GM18951 (cell line): ENCODE data around the gene RPTOR.

Experiments
- POLR2A ChIP-seq: IDR thresholded peaks from 4 replicates; pipeline ENCODE4 v1.6.1; 2011; ENCODE audit warnings: mild to moderate bottlenecking; ENCODE audit not compliant: insufficient read length, insufficient read depth; ENCODE audit errors: extremely low read depth
- in situ Hi-C: fragments of 300-500 bp; cut with MboI; formaldehyde crosslinking; loops from one replicate; pipeline ENCODE4 v1.12.0; 2022; ENCODE audit warnings: low sequenced_read_pairs, mixed read lengths, inconsistent platforms; ENCODE audit not compliant: unreplicated experiment

Gene RPTOR

DNA sequence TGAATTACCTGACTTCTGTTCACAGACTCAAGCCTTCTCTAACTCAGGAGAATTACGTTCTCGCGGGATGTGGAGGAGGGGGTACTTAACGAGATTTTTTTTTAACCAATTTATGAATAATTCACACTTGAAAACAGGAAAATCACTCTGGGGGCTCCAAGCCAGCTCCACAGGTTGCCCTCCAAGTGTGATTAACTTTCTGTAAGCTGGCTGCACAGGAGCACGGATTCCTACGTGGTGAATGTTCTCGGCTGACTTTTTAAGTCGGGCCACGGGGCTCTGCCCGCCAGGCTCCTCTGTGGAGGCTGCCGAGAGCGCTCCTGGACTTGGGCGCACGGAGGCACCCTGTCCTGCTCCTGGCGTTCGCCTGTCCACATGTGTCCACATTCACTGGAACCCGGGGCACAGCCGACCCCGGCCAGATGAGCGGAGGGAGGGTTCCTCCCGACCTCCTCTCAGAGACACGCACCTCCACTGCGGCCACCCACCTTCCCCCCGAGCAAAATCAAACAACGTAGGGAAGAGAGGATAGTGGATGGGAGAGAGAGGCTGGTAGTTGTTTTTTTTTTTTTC lies 299.9 kb downstream of the RPTOR start:
- no peak for TF ChIP-seq POLR2A
- in situ Hi-C loops: no loop called here

DNA sequence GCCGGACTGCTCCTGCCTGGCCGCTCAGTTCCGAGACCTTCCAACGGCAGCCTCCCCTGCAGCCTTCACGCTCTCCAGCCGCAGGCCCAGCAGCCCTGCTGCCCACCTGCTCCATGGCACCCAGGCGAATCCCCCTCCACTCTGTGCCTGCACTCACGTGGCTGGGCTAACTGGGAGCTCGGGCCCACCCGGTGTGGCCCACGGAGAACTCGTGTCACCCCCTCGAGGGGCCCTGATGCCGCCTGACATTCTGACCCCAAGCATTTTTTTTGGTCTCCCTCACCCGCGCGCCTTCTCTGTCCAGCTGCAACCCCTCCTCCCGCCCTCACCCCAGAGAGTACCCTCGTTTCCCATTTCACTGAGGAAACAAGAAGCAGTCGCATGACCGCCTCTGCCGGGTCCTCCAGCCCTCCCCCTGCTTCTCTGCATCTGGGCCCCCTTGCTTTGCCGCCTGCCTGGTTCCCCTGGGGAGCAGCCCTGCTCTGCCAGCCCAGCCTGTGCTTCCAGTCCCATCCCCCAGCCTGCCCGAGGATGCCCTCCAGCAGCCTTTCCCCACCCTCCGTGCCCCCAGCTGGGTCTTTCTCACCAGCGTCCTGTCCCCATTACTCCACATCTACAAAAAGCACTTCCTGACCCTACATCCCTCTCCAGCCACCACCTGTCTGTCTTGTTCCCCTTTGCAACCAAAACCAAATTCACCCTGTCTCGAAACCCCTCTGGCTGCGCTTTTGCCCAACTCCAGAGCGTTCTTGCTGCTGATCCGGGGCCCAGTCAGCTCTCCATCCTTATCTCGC lies 300.6 kb downstream of the RPTOR start:
- no peak for TF ChIP-seq POLR2A
- in situ Hi-C loops: no loop called here

DNA sequence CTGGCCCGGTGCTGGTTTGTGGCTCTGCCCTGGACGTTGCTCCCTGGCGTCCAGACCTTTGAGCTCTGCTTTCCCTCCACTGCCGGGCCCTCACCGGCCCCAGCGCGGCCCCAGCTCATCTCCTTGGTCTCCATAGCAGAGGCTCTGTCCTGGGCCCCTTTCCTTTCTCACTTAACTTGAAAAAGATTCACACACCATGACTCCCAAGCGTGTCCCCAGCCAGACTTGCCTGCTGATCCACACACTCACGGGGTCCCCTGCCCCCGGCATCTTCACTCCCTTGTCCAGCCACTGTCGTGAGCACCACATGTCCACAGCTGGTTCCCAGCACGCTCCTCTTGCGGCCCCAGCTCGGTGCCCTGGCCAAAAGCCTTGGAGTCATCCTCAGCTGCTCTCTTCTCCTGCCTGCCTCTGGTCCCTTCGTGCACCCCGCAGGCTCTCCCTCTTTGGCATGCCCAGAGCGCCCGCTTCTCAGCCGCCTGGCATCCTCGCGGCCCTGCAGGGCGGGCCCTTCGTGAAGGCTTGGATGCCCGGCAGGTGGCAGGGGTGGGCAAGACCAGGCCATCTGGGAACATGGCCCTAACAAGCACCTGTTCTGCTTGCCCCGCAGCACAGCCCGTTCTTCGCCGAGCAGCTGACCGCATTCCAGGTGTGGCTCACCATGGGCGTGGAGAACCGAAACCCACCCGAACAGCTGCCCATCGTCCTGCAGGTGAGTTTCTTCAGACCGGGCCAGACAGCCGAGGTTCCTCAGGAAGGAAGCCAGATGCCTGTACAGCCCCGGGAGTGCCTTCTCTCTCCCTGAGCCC lies 301.4 kb downstream of the RPTOR start:
- TF ChIP-seq POLR2A: no peak
- in situ Hi-C loops: no loop called here

DNA sequence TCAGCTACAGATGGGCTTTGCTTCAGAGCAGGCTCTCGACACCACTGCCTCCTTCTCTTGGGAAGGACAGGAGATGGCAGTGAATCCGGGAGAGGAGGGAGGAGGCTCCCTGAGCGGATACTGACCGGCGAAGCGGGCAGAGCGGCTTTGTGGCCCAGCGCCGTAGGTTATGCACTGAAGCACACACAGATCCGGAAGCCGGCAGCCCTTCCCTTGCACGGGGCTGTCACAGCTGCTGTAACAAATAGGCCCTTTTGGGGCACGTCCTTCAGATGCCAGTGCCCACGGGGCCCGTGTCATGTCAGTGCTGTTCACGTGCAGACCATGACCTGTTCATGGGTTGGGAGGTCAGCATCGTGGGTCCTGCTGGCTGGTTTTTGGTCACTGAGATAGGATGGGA lies 302.3 kb downstream of the RPTOR start:
- in situ Hi-C loops: no loop called here
- no peak for TF ChIP-seq POLR2A

DNA sequence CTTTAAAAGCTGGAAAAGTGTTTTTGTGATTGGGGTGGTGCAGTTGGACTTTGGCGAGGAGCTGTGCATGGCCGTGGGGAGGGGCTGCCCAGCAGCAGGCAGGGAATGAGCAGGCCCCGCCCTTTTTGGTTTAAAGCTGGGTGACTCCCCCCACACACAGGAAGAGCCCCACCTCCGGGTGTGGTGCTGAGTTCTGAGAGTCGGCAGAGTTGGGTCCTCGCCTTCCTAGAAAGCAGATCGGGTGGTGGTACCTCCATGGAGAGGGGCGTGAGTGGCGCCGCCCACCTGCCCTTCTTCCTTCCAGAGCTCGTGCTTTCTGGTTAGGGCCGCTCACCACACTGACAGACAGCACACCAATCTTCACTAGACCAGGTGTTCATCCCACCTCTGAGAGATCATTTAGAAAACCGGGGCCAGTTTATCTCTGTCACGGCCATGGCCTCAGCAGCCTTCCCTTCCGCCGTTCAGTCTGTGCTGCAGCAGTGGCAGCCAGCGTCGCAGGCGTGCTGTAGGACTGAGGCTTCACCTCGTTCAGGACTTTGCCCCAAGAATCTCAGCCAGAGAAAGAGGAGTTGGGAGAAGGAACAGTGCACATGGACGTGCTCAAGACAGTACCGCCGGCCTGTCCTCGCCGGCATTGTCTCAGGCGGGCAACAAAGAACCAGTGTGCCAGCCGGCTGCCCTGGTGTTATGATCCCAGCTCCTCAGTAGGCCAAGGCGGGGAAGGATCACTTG lies 303.0 kb downstream of the RPTOR start:
- in situ Hi-C loops: no loop called here
- no peak for TF ChIP-seq POLR2A

DNA sequence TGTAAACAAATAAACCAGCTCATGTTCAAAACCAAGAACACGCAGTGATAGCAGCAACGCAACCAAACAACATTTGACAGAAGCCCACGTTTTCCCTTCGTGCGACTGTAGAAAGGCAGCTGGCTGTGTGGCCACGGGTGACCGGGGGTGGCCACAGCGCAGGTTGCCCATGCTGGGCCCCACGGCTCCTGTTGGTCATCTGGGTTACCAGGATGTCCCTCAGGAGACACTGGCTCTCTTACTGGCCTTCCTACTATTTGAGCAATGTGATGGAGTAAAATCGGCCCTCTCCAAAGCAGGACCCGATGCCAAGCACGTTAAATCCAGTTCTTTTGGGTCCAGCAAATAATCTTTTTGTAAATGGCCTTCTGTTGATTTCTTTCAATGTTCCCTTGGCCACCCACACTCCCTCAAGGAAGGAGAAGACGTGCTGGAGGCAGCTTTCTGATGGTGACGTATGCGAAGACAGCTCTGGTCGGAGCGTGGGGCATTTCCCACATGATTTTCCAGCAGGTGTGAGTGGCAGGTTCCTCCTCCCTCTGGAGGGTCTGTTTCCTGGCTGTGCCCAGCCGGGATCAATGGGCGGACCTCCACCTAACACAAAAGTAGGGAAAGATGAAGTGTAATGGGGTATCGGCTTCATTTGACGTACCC lies 303.9 kb downstream of the RPTOR start:
- no peak for TF ChIP-seq POLR2A
- in situ Hi-C loops: no loop called here

DNA sequence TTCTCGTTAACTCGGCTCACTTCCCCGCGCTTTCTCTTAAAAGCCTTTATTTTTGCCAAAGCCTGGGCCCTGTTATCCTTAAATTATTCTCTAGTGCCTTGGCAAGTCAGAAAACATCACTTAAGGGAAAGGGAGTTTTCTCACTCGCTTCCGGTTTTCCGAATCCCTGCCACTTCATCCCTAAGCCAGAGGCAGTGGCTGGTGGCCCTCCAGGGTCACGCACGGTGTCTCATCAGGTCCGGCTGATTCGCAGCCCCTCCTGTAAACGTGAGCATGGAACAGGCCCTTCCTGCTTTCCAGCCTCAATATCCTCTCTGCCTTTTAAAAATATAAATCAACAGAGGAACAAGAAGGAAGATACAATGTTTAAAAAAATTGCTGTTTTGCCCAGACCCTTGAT lies 304.5 kb downstream of the RPTOR start:
- no peak for TF ChIP-seq POLR2A
- in situ Hi-C loops: no loop called here

DNA sequence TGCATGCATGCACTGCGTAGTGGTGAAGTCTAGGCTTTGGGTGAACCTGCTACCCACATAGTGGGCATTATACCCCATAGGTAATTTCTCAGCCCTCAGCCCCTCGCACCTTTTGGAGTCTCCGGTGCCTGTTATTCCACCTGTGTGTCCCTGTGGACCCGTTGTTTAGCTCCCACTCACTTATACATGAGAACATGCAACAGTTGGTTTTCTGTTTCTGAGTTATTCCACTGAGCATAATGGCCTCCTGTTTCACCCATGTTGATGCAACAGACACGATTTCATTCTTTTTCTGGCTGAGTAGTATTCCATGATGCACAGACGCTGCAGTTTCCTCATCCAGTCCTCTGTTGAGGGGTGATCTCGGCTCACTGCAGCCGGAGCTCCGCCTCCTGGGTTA lies 305.5 kb downstream of the RPTOR start:
- TF ChIP-seq POLR2A: no peak
- in situ Hi-C loops: no loop called here

DNA sequence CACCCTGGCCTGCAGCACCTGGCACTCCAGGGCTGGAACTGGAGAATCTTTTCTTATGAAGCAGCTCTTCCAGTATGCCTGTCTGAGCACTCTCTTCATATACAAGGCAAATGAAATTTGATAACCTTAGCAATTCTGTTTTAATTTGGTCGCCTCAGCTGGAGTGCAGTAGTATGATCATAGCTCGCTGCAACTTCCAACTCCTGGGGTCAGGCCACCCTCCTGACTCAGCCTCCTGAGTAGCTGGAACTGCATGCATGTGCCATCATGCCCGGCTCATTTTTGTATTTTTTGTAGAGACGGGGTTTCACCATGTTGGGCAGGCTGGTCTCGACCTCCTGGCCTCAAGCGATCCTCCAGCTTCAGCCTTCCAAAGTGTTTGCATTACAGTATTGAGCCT lies 306.2 kb downstream of the RPTOR start:
- in situ Hi-C loops: no loop called here
- no peak for TF ChIP-seq POLR2A

DNA sequence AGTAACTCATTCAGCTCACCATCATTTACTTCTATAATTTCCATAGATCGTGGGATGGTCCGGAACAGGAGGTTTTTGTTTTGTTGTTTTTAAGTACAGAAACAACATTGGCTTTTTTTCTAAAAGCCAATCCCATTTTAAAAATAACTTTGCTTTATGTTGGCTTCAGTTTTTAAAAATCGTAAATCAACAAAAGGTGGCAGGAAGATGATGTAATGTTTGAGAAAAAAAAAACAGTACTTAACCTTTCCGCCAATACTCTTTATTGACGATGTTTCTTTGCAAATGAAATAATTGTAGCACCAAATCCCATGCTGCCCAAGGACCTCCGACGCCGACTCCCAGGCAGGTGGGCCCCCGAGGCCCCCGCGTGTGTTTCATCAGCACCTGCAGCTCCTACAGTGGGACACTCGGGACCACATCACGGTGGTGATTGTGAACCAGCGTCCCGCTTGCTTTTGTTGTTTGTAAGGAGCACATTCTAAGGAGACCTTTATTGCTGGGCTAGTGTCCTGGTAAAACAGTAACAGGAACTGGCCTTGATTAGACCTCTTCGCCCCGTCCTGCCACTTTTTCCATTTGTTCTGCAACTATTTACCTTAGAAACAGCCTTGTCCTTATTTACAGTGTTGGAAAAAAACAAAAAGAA lies 306.8 kb downstream of the RPTOR start:
- no peak for TF ChIP-seq POLR2A
- in situ Hi-C loops: no loop called here

DNA sequence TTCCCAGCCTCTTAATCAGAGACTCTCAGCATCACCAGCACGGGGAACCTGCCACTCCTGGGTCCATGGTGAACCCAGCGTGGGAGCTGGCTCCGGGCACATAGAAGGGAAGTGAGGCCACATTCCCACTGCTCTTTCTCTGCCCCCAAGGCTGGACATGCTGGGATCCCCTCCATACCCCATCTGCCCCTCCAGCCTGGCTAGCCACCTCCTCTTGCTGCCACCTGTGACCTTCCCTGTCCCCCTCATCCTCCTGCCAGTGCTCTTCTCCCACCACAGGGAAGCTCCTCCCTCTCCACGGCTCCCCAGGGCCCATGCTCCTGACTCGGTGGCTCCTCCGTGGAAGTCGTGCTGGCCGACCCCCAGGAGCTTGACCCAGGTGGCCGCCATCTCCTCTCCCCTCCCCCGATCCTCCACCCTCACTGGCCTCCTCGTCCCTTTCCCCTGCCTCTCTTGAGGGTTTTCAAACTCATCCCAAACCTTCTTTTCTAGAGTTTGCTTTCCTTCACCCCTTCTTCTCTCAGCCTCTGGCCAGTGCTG lies 307.9 kb downstream of the RPTOR start:
- in situ Hi-C loops: no loop called here

DNA sequence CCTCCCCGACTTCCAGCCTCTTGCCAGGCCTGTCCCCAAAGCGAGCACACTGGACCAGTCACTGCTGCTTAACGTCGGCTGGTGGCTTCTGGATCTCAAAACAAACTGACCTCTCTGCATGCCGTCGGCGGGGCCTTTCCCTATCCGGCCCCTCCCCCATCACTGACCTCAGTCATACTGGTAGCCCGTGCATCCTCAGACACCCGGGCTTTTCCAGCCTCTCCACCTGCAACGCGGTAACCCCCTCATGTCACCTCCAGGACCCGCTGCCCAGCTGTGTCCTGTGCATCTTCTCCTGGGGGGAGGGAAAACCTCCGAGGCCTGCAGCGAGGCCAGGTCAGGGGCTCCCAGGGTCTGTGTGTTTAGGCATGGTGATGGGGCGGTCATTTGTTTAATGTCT lies 308.4 kb downstream of the RPTOR start:
- in situ Hi-C loops: no loop called here
- TF ChIP-seq POLR2A: no peak

More for the DNA sequence above, 307.9 kb downstream of the RPTOR start:
- TF ChIP-seq POLR2A: no peak

DNA sequence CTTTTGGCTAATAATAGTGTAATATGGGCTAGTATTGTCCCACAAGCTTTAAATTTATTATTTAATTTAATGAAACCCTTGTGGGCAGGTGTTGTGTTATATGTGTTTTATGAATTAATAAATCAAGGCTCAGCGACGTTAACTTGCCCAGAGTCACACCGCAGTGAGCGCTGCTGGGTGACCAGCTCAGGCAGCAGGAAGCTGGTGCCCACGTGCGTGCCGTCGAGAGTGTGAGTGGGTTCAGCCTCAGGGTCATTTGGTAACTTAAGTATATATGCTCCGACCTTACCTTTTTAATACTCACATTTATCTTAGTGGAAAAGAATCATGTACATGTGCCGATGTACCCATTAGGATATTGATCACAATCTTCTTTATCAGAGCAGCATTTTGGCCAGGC lies 309.6 kb downstream of the RPTOR start:
- in situ Hi-C loops: no loop called here
- TF ChIP-seq POLR2A: no peak
